HG03280 (cell line): ENCODE measurements around the gene CLEC5A.
A peak's percentile ranks its signal among the peaks of the same experiment; 100 is the strongest.
"Not testable (repeated sequence)": the region's sequence is repeated elsewhere in the genome, so short reads cannot be mapped to it uniquely, and the experiment has no call there.

Source experiments
- ATAC-seq: cut with Tn5 transposase; IDR thresholded peaks from one replicate; pipeline ENCODE4 v1.9.1; 2021; ENCODE audit warnings: mild to moderate bottlenecking, moderate library complexity; ENCODE audit not compliant: unreplicated experiment

CLEC5A gene

GRCh38 chr7:141946796-141947195, at the start of gene CLEC5A:
Gene CLEC5A, minus strand, starts transcription at chr7:141946974. Its CDS starts 682 bp downstream, at chr7:141946292.
- no peak for ATAC-seq

GRCh38 chr7:141993354-141993753, 46.6 kb upstream of the CLEC5A start:
- ATAC-seq = no peak

GRCh38 chr7:141992688-141993087, 45.9 kb upstream of the CLEC5A start:
- no peak for ATAC-seq

GRCh38 chr7:141992156-141992555, 45.4 kb upstream of the CLEC5A start:
- no peak for ATAC-seq

GRCh38 chr7:141991140-141991539, 44.4 kb upstream of the CLEC5A start:
- ATAC-seq = no peak

GRCh38 chr7:141990011-141990725, 43.4 kb upstream of the CLEC5A start:
- ATAC-seq = no peak

GRCh38 chr7:141987803-141988202, 41.0 kb upstream of the CLEC5A start:
- not testable (repeated sequence) for ATAC-seq

- ATAC-seq = no peak
Measured at GRCh38 chr7:141986923-141987322, 40.1 kb upstream of the CLEC5A start.

- ATAC-seq = not testable (repeated sequence)
Measured at GRCh38 chr7:141985926-141986325, 39.2 kb upstream of the CLEC5A start.

GRCh38 chr7:141979568-141979967, 32.8 kb upstream of the CLEC5A start:
- no peak for ATAC-seq

GRCh38 chr7:141978351-141978750, 31.6 kb upstream of the CLEC5A start:
- ATAC-seq = no peak

GRCh38 chr7:141976524-141977245, 29.9 kb upstream of the CLEC5A start:
- no peak for ATAC-seq

GRCh38 chr7:141975806-141976523, 29.2 kb upstream of the CLEC5A start:
- ATAC-seq = peak; percentile 77

- ATAC-seq = no peak
Measured at GRCh38 chr7:141974831-141975230, 28.1 kb upstream of the CLEC5A start.

GRCh38 chr7:141973673-141974072, 26.9 kb upstream of the CLEC5A start, which contains the start of gene TAS2R38:
Gene TAS2R38, minus strand, starts transcription at chr7:141973773. Its CDS starts 84 bp downstream, at chr7:141973689.
- ATAC-seq = no peak

GRCh38 chr7:141960687-141961422, 14.1 kb upstream of the CLEC5A start:
- peak; percentile 78 for ATAC-seq

GRCh38 chr7:141956084-141956483, 9.3 kb upstream of the CLEC5A start:
- no peak for ATAC-seq

GRCh38 chr7:141954334-141954733, 7.6 kb upstream of the CLEC5A start:
- no peak for ATAC-seq

- no peak for ATAC-seq
Measured at GRCh38 chr7:141952461-141952860, 5.7 kb upstream of the CLEC5A start.

- no peak for ATAC-seq
Measured at GRCh38 chr7:141950806-141951205, 4.0 kb upstream of the CLEC5A start.

GRCh38 chr7:141949911-141950310, 3.1 kb upstream of the CLEC5A start:
- no peak for ATAC-seq
